ENCODE data around the gene ATP8B4.
"Not testable (repeated sequence)": the region's sequence is repeated elsewhere in the genome, so short reads cannot be mapped to it uniquely, and the experiment has no call there.

ATP8B4 gene

GRCh38 chr15:50119063-50120040, at the start of gene ATP8B4:
TSS of gene ATP8B4 (minus strand) at chr15:50119233. CDS start at chr15:50106966, 12,267 bp downstream.
- H3K27ac Mint-ChIP-seq: peak within 1 kb of the TSS; percentile 52
- peak within 1 kb of the TSS in 1 of 2 donors; percentile 31 for H3K4me3 Mint-ChIP-seq
- no peak for DNase-seq
- H3K4me1 Mint-ChIP-seq: peaks cover 17 to 19% of the 10 kb centered on the region in 2 donors
- peaks cover 5 to 10% of the 10 kb centered on the region in 2 donors for H3K27me3 Mint-ChIP-seq
- no peak for ATAC-seq (replicated peaks)
- peaks cover 4 to 9% of the 10 kb centered on the region in 2 donors for H3K36me3 Mint-ChIP-seq
- H3K9me3 Mint-ChIP-seq: peaks cover 5% of the 10 kb centered on the region in 2 donors

- Mint-ChIP-seq H3K36me3 (peaks cover 0 to 4% of the 10 kb centered on the region in 2 donors), H3K9me3 (peaks cover 5% of the 10 kb centered on the region in 2 donors), H3K27me3 (peaks cover 0 to 12% of the 10 kb centered on the region in 2 donors), H3K4me3 (no peak overlapping the region), H3K4me1 (peaks cover 5 to 7% of the 10 kb centered on the region in 2 donors), H3K27ac (no peak overlapping the region)
- no peak for ATAC-seq (replicated peaks)
- no peak for DNase-seq
Measured at GRCh38 chr15:50168379-50168778, 49.3 kb upstream of the ATP8B4 start.

GRCh38 chr15:50167110-50167509, 48.1 kb upstream of the ATP8B4 start:
- DNase-seq (no peak), ATAC-seq (replicated peaks) (no peak)
- H3K9me3 Mint-ChIP-seq: peaks cover 3 to 10% of the 10 kb centered on the region in 2 donors
- H3K27ac Mint-ChIP-seq: no peak overlapping the region
- no peak overlapping the region for H3K4me3 Mint-ChIP-seq
- peaks cover 7 to 9% of the 10 kb centered on the region in 2 donors for H3K4me1 Mint-ChIP-seq
- peaks cover 4% of the 10 kb centered on the region in 2 donors for H3K36me3 Mint-ChIP-seq
- H3K27me3 Mint-ChIP-seq: peaks cover 6 to 20% of the 10 kb centered on the region in 2 donors

GRCh38 chr15:50166216-50166615, 47.2 kb upstream of the ATP8B4 start:
- no peak for DNase-seq
- peaks cover 0 to 4% of the 10 kb centered on the region in 2 donors for H3K36me3 Mint-ChIP-seq
- H3K4me3 Mint-ChIP-seq: no peak overlapping the region
- ATAC-seq (replicated peaks): no peak
- no peak overlapping the region for H3K27ac Mint-ChIP-seq
- peaks cover 7 to 9% of the 10 kb centered on the region in 2 donors for H3K4me1 Mint-ChIP-seq
- peaks cover 0 to 5% of the 10 kb centered on the region in 2 donors for H3K9me3 Mint-ChIP-seq
- H3K27me3 Mint-ChIP-seq: peaks cover 6 to 20% of the 10 kb centered on the region in 2 donors

GRCh38 chr15:50164458-50164857, 45.4 kb upstream of the ATP8B4 start:
- no peak for DNase-seq
- peaks cover 7 to 9% of the 10 kb centered on the region in 2 donors for H3K4me1 Mint-ChIP-seq
- peaks cover 0 to 9% of the 10 kb centered on the region in 2 donors for H3K9me3 Mint-ChIP-seq
- H3K27me3 Mint-ChIP-seq: peaks cover 6 to 20% of the 10 kb centered on the region in 2 donors
- no peak overlapping the region for H3K27ac Mint-ChIP-seq
- ATAC-seq (replicated peaks): no peak
- H3K4me3 Mint-ChIP-seq: no peak overlapping the region
- H3K36me3 Mint-ChIP-seq: peaks cover 0 to 4% of the 10 kb centered on the region in 2 donors

GRCh38 chr15:50163719-50164410, 44.8 kb upstream of the ATP8B4 start:
- Mint-ChIP-seq H3K27me3 (peaks cover 6 to 20% of the 10 kb centered on the region in 2 donors), H3K4me3 (no peak overlapping the region), H3K27ac (no peak overlapping the region), H3K9me3 (peaks cover 2 to 9% of the 10 kb centered on the region in 2 donors), H3K4me1 (peaks cover 7 to 9% of the 10 kb centered on the region in 2 donors), H3K36me3 (peaks cover 0 to 4% of the 10 kb centered on the region in 2 donors)
- DNase-seq (no peak), ATAC-seq (replicated peaks) (peak; percentile 80 to 81)

GRCh38 chr15:50162969-50163718, 44.1 kb upstream of the ATP8B4 start:
- DNase-seq (no peak), ATAC-seq (replicated peaks) (peak; percentile 38 to 72)
- peaks cover 3 to 9% of the 10 kb centered on the region in 2 donors for H3K9me3 Mint-ChIP-seq
- peaks cover 0 to 4% of the 10 kb centered on the region in 2 donors for H3K36me3 Mint-ChIP-seq
- H3K4me1 Mint-ChIP-seq: peaks cover 7 to 9% of the 10 kb centered on the region in 2 donors
- H3K4me3 Mint-ChIP-seq: no peak overlapping the region
- no peak overlapping the region for H3K27ac Mint-ChIP-seq
- H3K27me3 Mint-ChIP-seq: peaks cover 6 to 20% of the 10 kb centered on the region in 2 donors

GRCh38 chr15:50158236-50158635, 39.2 kb upstream of the ATP8B4 start:
- DNase-seq; H3K4me1 Mint-ChIP-seq; H3K36me3 Mint-ChIP-seq; H3K27ac Mint-ChIP-seq; ATAC-seq (replicated peaks); H3K4me3 Mint-ChIP-seq; H3K27me3 Mint-ChIP-seq: not testable (repeated sequence)
- H3K9me3 Mint-ChIP-seq: peaks cover 8 to 20% of the 10 kb centered on the region in 2 donors

GRCh38 chr15:50151476-50151875, 32.4 kb upstream of the ATP8B4 start:
- no peaks in the 10 kb centered on the region for H3K9me3 Mint-ChIP-seq

GRCh38 chr15:50150851-50151250, 31.8 kb upstream of the ATP8B4 start:
- Mint-ChIP-seq H3K27me3 (no peaks in the 10 kb centered on the region), H3K36me3 (no peaks in the 10 kb centered on the region), H3K4me3 (no peak overlapping the region), H3K9me3 (no peaks in the 10 kb centered on the region), H3K27ac (no peak overlapping the region), H3K4me1 (no peaks in the 10 kb centered on the region)
- ATAC-seq (replicated peaks) (no peak), DNase-seq (no peak)

More at GRCh38 chr15:50151476-50151875, 32.4 kb upstream of the ATP8B4 start:
- Mint-ChIP-seq H3K4me1 (no peaks in the 10 kb centered on the region), H3K27me3 (no peaks in the 10 kb centered on the region), H3K36me3 (no peaks in the 10 kb centered on the region), H3K4me3 (no peak overlapping the region), H3K27ac (no peak overlapping the region)
- no peak for ATAC-seq (replicated peaks)
- DNase-seq: no peak

GRCh38 chr15:50150349-50150748, 31.3 kb upstream of the ATP8B4 start:
- no peak for ATAC-seq (replicated peaks)
- no peak overlapping the region for H3K4me3 Mint-ChIP-seq
- no peaks in the 10 kb centered on the region for H3K27me3 Mint-ChIP-seq
- H3K36me3 Mint-ChIP-seq: no peaks in the 10 kb centered on the region
- H3K27ac Mint-ChIP-seq: no peak overlapping the region
- H3K9me3 Mint-ChIP-seq: no peaks in the 10 kb centered on the region
- peaks cover 2 to 4% of the 10 kb centered on the region in 2 donors for H3K4me1 Mint-ChIP-seq
- DNase-seq: no peak

GRCh38 chr15:50149090-50149489, 30.1 kb upstream of the ATP8B4 start:
- no peak overlapping the region for H3K4me3 Mint-ChIP-seq
- H3K9me3 Mint-ChIP-seq: peaks cover 3 to 7% of the 10 kb centered on the region in 2 donors
- H3K36me3 Mint-ChIP-seq: peaks cover 0 to 8% of the 10 kb centered on the region in 2 donors
- no peak overlapping the region for H3K27ac Mint-ChIP-seq
- no peaks in the 10 kb centered on the region for H3K27me3 Mint-ChIP-seq
- peaks cover 9 to 14% of the 10 kb centered on the region in 2 donors for H3K4me1 Mint-ChIP-seq
- ATAC-seq (replicated peaks): no peak
- DNase-seq: no peak

- DNase-seq (no peak), ATAC-seq (replicated peaks) (no peak)
- H3K27ac Mint-ChIP-seq: no peak overlapping the region
- H3K36me3 Mint-ChIP-seq: peaks cover 2 to 12% of the 10 kb centered on the region in 2 donors
- peaks cover 12 to 16% of the 10 kb centered on the region in 2 donors for H3K4me1 Mint-ChIP-seq
- no peak overlapping the region for H3K4me3 Mint-ChIP-seq
- no peaks in the 10 kb centered on the region for H3K27me3 Mint-ChIP-seq
- H3K9me3 Mint-ChIP-seq: peaks cover 5 to 12% of the 10 kb centered on the region in 2 donors
Measured at GRCh38 chr15:50148362-50148963, 29.4 kb upstream of the ATP8B4 start.

Measured in stimulated activated naive B cell treated with anti-CD40 and anti-IgM and Interleukin-4, amounts not matched to agents 10 μg/mL and 1 μg/mL and 100 μg/mL, for 72 hours (primary cell).